ENCODE results near the gene HOXA13. TPM values are rescaled to one million over a fixed set of nuclear protein-coding genes. Genes with fewer than 3 reads are reported as not detected.

The HOXA13 gene
- polyA plus RNA-seq, 1 of the 3 experiments (the other 2 are of a cell fraction) = not detected

GRCh38 chr7:27189295-27189996, 10.4 kb downstream of the HOXA13 start:
- Histone ChIP-seq H3K9ac (no peak overlapping the region), H3K4me1 (ENCODE audit: control insufficient read depth in 1 of 2, insufficient read depth in 2 of 2, low read depth in 1 of 2, low read length in 1 of 2) (peaks cover 0 to 7% of the 10 kb centered on the region in 2 experiments; a peak in 1 of 4 replicates), H3K4me2 (peak overlapping the region; percentile 51), H3F3A (replicated peaks; ENCODE audit: insufficient read depth) (peaks cover 11% of the 10 kb centered on the region), H3K9me3 (no peaks in the 10 kb centered on the region), H3K27me3 (ENCODE audit: insufficient read depth) (peaks cover 98% of the 10 kb centered on the region), H3K9me2 (no peaks in the 10 kb centered on the region), H2AFZ (ENCODE audit: low read depth) (no peak overlapping the region), H3K79me2 (ENCODE audit: insufficient read depth) (no peaks in the 10 kb centered on the region), H3K27ac (ENCODE audit: low read depth in 2 of 2, low read length in 1 of 2) (no peak overlapping the region), H3K4me3 (ENCODE audit: low read depth in 2 of 2, low read length in 1 of 2) (no peak overlapping the region), H4K20me1 (ENCODE audit: insufficient read depth) (peaks cover 30% of the 10 kb centered on the region), H3K36me3 (replicated peaks in 1 of 2; ENCODE audit: control insufficient read depth in 1 of 2, insufficient read depth in 2 of 2, low read length in 1 of 2) (no peaks in the 10 kb centered on the region)
- WGBS (ENCODE audit: low lambda C conversion rate) = 11% methylated on average over 22 of the region's 22 CpGs
- TF ChIP-seq MEF2A (IDR thresholded peaks at IDR 0.05; ENCODE audit: borderline replicate concordance, low read depth) = no peak
- TF ChIP-seq CHD2 (IDR thresholded peaks at IDR 0.05; ENCODE audit: low read length, partially characterized antibody) = no peak
- no peak for TF ChIP-seq FOXJ3 (CRISPR knock-in tag; IDR thresholded peaks at IDR 0.05)
- TF ChIP-seq EP300 (IDR thresholded peaks at IDR 0.05; ENCODE audit: borderline replicate concordance in 1 of 2, low read depth in 1 of 2, low read length in 1 of 2) = no peak
- no peak for TF ChIP-seq RCOR1 (IDR thresholded peaks at IDR 0.05; ENCODE audit: low read length)
- TF ChIP-seq SMC3 (IDR thresholded peaks at IDR 0.05; ENCODE audit: low read depth, low read length) = no peak
- no peak for TF ChIP-seq USF2 (IDR thresholded peaks at IDR 0.05; ENCODE audit: borderline replicate concordance, low read depth, low read length)
- TF ChIP-seq YY1 (IDR thresholded peaks at IDR 0.05; ENCODE audit: low read depth) = no peak
- TF ChIP-seq REST (IDR thresholded peaks at IDR 0.05; ENCODE audit: low read depth, low read length) = no peak
- no peak for TF ChIP-seq RFX5 (IDR thresholded peaks at IDR 0.05; ENCODE audit: low read length)
- TF ChIP-seq ZBTB33 (IDR thresholded peaks at IDR 0.05; ENCODE audit: borderline replicate concordance, low read depth) = no peak
- DNase-seq = no peak
- CTCF ChIA-PET = interaction anchor here (0.8 to 10.7 kb wide), 12 partner anchors 10 to 907 kb away, joined by 3 to 84 read pairs (median 10); partner anchors contain the start of gene HOXA13
- POLR2A ChIA-PET = no interaction called here

Data from SK-N-SH (cell line).